Stimulated activated CD8-positive, alpha-beta memory T cell treated with anti-CD3 and anti-CD28 coated beads, Interleukin-7, amount 100 ng/mL, for 48 hours (primary cell): ENCODE measurements around the gene SLC36A4.
"Not testable (repeated sequence)": the region's sequence is repeated elsewhere in the genome, so short reads cannot be mapped to it uniquely, and the experiment has no call there.

ENCODE experiments used
- DNase-seq, 2 donors: peaks; one replicate each; pipeline ENCODE4 v3.0.0-alpha.2; 2020; ENCODE audit warnings: low read depth in 1 of 2; ENCODE audit errors: extremely low read depth in 1 of 2

Gene SLC36A4

DNA sequence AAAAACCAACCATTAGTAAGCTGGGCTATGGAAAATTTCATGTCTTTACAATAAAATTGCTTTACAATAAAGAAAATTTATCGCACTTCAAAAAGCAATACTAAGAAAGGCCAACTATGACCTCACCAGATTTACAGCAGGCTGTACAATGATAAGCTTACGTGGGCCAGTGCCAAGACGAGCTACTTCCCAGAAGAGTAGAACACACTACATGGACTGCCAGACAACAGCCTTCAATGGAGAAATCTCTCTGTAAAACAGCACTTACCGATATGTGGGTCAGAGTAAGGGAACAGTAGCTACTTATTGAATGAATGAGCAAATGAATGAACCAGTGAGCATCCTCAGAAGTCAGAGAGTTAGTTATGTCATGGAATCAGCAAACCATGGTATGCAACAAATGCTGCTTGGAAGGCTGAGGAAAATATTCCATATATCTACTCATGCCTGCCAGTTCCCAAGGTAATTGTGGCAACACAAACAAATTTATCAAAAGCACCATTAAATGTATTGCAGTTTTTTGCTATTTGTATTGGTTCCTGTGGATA is 74.4 kb downstream of the SLC36A4 start:
- DNase-seq: no peak

DNA sequence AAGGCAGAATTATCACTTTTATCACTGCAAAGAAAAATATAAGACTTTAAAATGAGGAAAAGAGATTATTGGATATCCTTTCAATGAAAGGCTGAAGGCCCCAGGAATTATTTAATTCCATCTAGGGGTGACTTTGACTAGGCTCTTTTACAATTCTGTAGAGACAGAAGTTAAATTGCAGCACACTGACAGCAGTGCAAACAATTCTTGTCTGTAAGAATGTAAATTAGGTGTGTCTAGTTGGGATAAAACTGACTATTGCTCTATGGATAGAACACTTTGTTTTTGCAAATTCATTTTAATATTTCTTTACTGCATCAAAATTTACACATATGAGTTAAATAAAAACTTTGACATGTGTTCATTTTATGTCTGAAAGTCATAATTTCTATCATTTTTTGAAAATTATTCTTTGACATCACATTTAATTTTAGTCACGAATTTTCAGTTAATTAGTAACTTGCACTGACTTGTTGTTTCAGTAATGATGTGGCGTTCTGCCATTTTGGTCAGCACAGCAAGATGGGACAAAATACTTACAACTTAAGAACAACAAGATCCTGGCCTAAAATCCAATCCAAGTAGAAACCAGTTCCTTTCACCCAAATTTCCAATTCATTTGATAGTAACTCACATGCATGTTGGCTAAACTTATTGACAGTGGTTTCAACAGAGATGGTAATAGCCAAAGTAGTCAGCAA is 75.1 kb downstream of the SLC36A4 start:
- no peak for DNase-seq

DNA sequence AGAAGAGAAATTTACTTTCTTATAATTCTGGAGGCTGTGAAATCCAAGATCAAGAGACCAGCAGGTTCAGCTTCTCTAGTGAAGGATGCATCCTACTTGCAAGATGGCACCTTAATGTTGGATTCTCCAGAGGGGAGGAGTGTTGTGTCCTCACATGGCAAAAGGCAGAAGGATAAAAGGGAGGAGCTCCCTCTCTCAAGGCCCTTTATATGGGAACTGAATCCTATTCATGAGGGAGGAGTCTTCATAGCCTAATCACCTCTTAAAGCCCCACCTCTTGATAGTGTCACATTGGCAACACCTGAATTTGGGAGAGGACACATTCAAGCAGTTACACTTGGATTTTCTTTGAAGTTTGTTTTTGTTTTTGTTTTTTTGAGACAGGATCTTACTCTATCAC is 79.5 kb downstream of the SLC36A4 start:
- DNase-seq: no peak

DNA sequence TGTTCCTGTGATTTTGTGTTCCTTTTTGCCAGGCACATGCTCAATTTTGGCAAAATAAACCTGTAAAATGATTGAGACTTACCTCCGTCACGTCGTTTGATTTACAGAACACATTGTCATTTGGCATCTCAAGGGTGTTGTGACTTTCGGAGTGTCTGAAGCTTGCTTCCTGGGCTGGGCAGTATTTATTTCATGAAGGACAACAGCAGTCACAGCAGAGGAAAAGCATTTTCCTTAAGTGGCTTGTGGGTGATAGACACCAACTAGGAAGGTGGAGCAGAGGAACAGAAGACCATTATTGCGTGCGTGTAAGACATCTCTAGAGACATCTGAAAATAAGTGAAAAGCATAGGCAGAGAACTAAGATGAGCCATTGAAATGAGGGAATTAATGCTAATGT is 80.2 kb downstream of the SLC36A4 start:
- DNase-seq: no peak

DNA sequence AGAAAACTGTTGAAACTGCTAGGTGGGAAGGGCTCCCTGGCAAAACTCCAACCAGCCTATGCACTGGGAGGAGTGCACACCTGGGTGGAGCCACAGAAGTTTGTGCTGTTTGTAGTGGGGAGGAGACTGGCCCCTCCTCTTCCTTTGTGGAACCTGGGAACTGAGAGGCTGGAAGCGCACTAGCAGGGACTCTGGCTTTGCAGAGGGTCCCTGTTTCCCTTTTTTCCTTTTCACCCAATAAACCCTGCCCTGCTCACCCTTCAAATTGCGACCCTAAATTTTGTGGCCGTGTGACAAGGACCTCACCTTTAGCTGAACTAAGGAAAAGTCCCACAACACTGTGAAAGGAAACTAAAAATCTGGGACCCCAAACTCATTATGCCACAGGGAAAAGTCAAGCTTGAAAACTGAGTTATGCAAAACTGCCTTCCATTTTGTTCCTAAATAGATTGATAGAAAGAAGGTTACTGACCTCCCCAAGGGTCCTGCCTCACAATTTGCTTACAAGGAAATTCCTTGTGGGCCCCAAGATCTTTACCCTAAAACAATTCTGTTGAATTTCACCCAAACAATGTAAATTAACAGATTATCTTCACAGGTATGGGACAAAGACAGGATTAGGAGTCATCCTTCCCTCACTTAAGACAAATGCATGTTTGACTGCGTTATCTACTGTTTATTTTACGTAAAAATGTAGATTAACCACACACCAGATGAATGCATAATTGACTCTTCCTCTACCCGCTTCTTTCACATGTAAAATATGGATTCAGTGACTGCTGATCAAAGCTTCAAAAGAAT is 81.0 kb downstream of the SLC36A4 start:
- DNase-seq: no peak

DNA sequence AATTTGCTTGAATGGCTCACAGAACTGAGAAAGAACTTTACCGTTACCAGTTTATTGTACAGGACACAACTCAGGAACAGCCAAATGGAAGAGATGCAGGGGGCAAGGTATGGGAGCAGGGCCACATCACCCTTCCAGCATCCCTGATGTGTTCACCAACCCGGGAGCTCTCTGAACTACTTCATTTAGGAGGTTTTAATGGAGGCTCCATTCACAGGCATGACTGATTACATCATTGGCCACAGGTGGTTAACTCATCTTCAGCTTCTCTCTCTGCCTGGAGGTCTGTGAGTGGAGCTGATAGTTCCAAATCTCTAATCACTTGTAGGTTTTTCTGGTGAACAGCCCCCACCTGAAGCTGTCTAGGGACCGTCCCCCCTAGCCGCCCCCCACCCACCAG is 83.5 kb downstream of the SLC36A4 start:
- DNase-seq: no peak

DNA sequence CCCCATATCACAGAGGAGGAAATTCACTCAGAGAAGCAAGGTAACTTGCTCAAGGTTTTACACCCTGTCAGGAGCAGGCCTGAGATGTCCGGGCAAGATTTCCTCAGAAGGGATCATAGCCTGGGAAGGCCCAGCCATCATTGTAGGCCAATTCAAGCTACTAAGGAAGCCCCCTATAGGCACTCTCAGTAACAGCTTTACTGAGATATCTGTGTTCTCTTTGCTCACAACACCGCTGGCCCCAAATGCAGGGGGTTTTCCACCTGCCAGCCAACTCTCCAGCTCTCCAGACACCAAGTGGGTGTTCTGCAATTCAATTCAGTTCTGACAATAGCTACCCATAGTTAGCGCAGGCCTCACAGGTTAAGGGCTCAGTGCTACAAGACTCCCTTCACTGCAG is 84.0 kb downstream of the SLC36A4 start:
- no peak for DNase-seq

DNA sequence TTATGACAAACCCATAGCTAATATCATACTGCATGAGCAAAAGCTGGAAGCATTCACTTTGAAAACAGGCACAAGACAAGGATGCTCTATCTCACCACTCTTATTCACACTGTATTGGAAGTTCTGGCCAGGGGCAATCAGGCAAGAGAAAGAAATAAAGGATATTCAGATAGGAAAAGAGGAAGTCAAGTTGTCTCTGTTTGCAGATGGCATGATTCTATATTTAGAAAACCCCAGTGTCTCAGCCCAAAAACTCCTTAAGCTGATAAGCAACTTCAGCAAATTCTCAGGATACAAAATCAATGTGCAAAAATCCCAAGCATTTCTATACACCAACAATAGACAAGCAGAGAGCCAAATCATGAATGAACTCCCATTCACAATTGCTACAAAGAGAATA is 86.6 kb downstream of the SLC36A4 start:
- not testable (repeated sequence) for DNase-seq

DNA sequence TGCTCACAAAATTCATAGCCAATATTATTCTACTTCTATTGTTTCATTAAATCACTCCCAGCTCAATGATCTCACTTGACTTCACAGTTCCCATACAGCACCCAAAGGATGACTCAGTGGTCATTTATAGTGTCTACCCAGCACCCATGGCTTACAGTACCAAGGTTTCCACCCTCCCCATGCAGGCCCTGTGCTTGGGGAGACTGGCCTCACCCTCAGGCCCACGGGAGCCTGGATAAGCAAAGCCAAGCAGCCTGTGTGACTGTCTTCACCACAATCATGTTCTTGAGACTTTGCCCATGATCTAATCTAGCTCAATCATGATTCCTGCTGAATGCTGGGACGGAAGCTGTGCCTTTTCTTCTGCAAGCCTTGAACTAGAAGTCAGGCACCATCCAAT is 97.6 kb downstream of the SLC36A4 start:
- no peak for DNase-seq

DNA sequence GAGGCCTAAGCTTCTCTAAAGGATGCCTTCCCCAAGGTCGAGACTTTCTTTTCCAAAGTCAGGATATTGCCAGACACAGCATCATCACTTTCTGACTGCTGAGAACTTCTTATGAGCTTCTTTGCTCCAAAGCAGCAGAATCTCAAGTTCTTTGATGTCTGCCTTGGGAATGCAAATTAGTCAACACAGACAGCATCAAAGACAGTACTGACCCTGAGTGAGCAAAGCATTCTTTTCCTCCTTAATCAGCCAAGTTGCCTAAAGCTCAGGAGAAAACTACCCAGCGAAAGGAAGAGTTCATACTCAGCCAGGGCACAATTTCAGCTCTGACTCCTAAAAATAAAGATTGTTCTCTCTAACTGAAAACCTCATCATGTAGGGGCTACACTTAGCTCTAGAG is 98.0 kb downstream of the SLC36A4 start:
- DNase-seq: no peak
